Medulla oblongata (tissue), 1 donor: ENCODE measurements around the gene ERAS.

Experiments
- DNase-seq: peaks from one replicate; pipeline ENCODE4 v3.0.0-alpha.2; 2015; ENCODE audit errors: extremely low spot score

The ERAS gene

GRCh38 chrX:48826135-48826875 is at the start of gene ERAS:
ERAS (plus strand) TSS chrX:48826513; CDS start chrX:48829124, 2,611 bp downstream.
- no peak for DNase-seq

GRCh38 chrX:48776818-48777439 is 49.4 kb upstream of the ERAS start:
- DNase-seq: no peak

GRCh38 chrX:48779399-48779798 is 46.9 kb upstream of the ERAS start:
- no peak for DNase-seq

- DNase-seq: no peak
These were observed 44.6 kb upstream of the ERAS start for GRCh38 chrX:48781705-48782104.

- no peak for DNase-seq
These were observed 44.1 kb upstream of the ERAS start for GRCh38 chrX:48782216-48782615.

- no peak for DNase-seq
These were observed 43.5 kb upstream of the ERAS start for GRCh38 chrX:48782795-48783194.

GRCh38 chrX:48784726-48785125 is 41.6 kb upstream of the ERAS start:
- DNase-seq: no peak

GRCh38 chrX:48785186-48785539 is 41.1 kb upstream of the ERAS start:
- DNase-seq: no peak

GRCh38 chrX:48785540-48786214 is 40.6 kb upstream of the ERAS start:
- no peak for DNase-seq

- DNase-seq: no peak
These were observed 39.9 kb upstream of the ERAS start, which contains the start of gene GATA1 for GRCh38 chrX:48786341-48786800. GATA1 (plus strand) TSS chrX:48786590; CDS start chrX:48791110, 4,520 bp downstream.

GRCh38 chrX:48786825-48787504 is 39.3 kb upstream of the ERAS start:
- no peak for DNase-seq

GRCh38 chrX:48787505-48788443 is 38.5 kb upstream of the ERAS start:
- no peak for DNase-seq

- DNase-seq: no peak
These were observed 36.7 kb upstream of the ERAS start for GRCh38 chrX:48789366-48790220.

- DNase-seq: no peak
These were observed 35.8 kb upstream of the ERAS start for GRCh38 chrX:48790477-48790876.

GRCh38 chrX:48791063-48791820 is 35.1 kb upstream of the ERAS start:
- DNase-seq: no peak

- no peak for DNase-seq
These were observed 34.1 kb upstream of the ERAS start for GRCh38 chrX:48792219-48792618.

GRCh38 chrX:48793935-48794334 is 32.4 kb upstream of the ERAS start:
- DNase-seq: no peak

GRCh38 chrX:48794340-48794910 is 31.9 kb upstream of the ERAS start:
- no peak for DNase-seq

GRCh38 chrX:48794911-48795515 is 31.3 kb upstream of the ERAS start:
- DNase-seq: no peak
